K562 treated with DMSO at 1 percent for 48 hours (cell line): ENCODE results near the gene SCNN1B. TPM values are rescaled to one million over a fixed set of nuclear protein-coding genes. Genes with fewer than 3 reads are reported as not detected.

Experiments
- total RNA-seq: library from RNA; unstranded; fragments of 300-600 nt; gene quantifications from 2 replicates; pipeline ENCODE4 v1.2.3, GENCODE V29; 2022; ENCODE audit warnings: low replicate concordance; ENCODE audit errors: extremely low read depth

Gene SCNN1B
- not detected in 2 replicates for total RNA-seq

GRCh38 chr16:23302045-23302956 lies at the start of gene SCNN1B:
Gene SCNN1B (plus strand): TSS chr16:23302302. CDS start chr16:23348600, 46,298 bp downstream.

Other genes starting within 250 kb of the SCNN1B start
- not detected in 2 replicates for gene USP31, start 152.8 kb upstream of the SCNN1B start, total RNA-seq
- not detected in 2 replicates for gene SCNN1G, start 119.6 kb upstream of the SCNN1B start, total RNA-seq
- not detected in 2 replicates for gene COG7, start 150.9 kb downstream of the SCNN1B start, total RNA-seq
- gene GGA2, start 208.2 kb downstream of the SCNN1B start, total RNA-seq = not detected in 2 replicates